PC-3 (cell line): ENCODE data around the gene ADARB2. TPM values are rescaled to one million over a fixed set of nuclear protein-coding genes. Genes with fewer than 3 reads are reported as not detected.

Source experiments
- ATAC-seq: fragments of 200-7000 bp; cut with Tn5 transposase; 2 replicates; pipeline ENCODE4 v1.9.1; 2020; ENCODE audit warnings: mild to moderate bottlenecking, moderate library complexity
- BruUV-seq: library from RNA; stranded (reverse); fragments of 400-500 nt; replicated peaks from 2 replicates; lab custom pipeline; 2021; lab: Mats Ljungman, UMichigan
- CTCF ChIA-PET: fragments of 300-600 bp; sonication (Branson Sonifier 250); formaldehyde crosslinking; loops from one replicate; lab custom pipeline; 2022; ENCODE audit warnings: antibody characterized with exemption; lab: Charles Lee
- POLR2A ChIA-PET: fragments of 300-600 bp; sonication (Branson Sonifier 250); formaldehyde crosslinking; loops from one replicate; lab custom pipeline; 2022; ENCODE audit warnings: antibody characterized with exemption; ENCODE audit not compliant: unreplicated experiment; lab: Charles Lee
- DNase-seq: peaks from one replicate; pipeline ENCODE4 v3.0.0-alpha.2; 2015
- H2AFZ ChIP-seq: fragments of 300-600 bp; sonication (generic); 2 replicates; pipeline ENCODE4 v1.6.0; 2016; ENCODE audit warnings: antibody characterized with exemption, low read length
- H3F3A ChIP-seq: fragments of 300-600 bp; sonication (generic); one replicate; pipeline ENCODE4 v1.6.0; 2017; ENCODE audit warnings: antibody characterized with exemption, low read length, control low read depth, mild to moderate bottlenecking; ENCODE audit not compliant: unreplicated experiment
- H3K27ac ChIP-seq: fragments of 300-600 bp; sonication (generic); 2 replicates; pipeline ENCODE4 v1.5.1; 2016; ENCODE audit warnings: mild to moderate bottlenecking, low read length
- H3K27me3 ChIP-seq: fragments of 300-600 bp; sonication (generic); 2 replicates; pipeline ENCODE4 v1.6.1; 2016; ENCODE audit warnings: low read length, mixed read lengths
- H3K36me3 ChIP-seq: fragments of 300-600 bp; sonication (generic); 2 replicates; pipeline ENCODE4 v1.6.1; 2016; ENCODE audit warnings: low read depth, mixed run types, low read length, mixed read lengths
- H3K4me1 ChIP-seq: fragments of 300-600 bp; sonication (generic); 2 replicates; pipeline ENCODE4 v1.5.1; 2016; ENCODE audit warnings: low read length; ENCODE audit not compliant: insufficient read depth
- H3K4me2 ChIP-seq: fragments of 300-600 bp; sonication (generic); 2 replicates; pipeline ENCODE4 v1.6.0; 2016; ENCODE audit warnings: low read length
- H3K4me3 ChIP-seq: fragments of 300-600 bp; sonication (generic); 2 replicates; pipeline ENCODE4 v1.5.1; 2016; ENCODE audit warnings: mild to moderate bottlenecking, low read length, mixed read lengths
- H3K79me2 ChIP-seq: fragments of 300-600 bp; sonication (generic); 2 replicates; pipeline ENCODE4 v1.6.1; 2017; ENCODE audit warnings: low read length, mixed read lengths
- H3K9ac ChIP-seq: fragments of 300-600 bp; sonication (generic); 2 replicates; pipeline ENCODE4 v1.6.0; 2016; ENCODE audit warnings: mild to moderate bottlenecking, low read length
- H3K9me2 ChIP-seq: fragments of 300-600 bp; sonication (generic); replicated peaks from 2 replicates; pipeline ENCODE4 v1.6.1; 2016; ENCODE audit warnings: mixed run types, low read length, mixed read lengths
- H3K9me3 ChIP-seq: fragments of 300-600 bp; sonication (generic); 2 replicates; pipeline ENCODE4 v1.6.1; 2016; ENCODE audit warnings: low read length, mixed read lengths
- H4K20me1 ChIP-seq: fragments of 300-600 bp; sonication (generic); 2 replicates; pipeline ENCODE4 v1.6.1; 2016; ENCODE audit warnings: low read length, mixed read lengths
- EZH2 ChIP-seq: fragments of 300-600 bp; sonication (generic); IDR thresholded peaks from one replicate; pipeline ENCODE4 v1.6.1; 2017; ENCODE audit warnings: antibody characterized with exemption, mild to moderate bottlenecking, low read length; ENCODE audit not compliant: unreplicated experiment
- EZH2phosphoT487 ChIP-seq: fragments of 300-600 bp; sonication (generic); IDR thresholded peaks from 2 replicates; pipeline ENCODE4 v1.6.1; 2018; ENCODE audit warnings: mild to moderate bottlenecking, antibody characterized with exemption, low read length, borderline replicate concordance
- intact Hi-C: fragments of 100-400 bp; cut with micrococcal nuclease; formaldehyde crosslinking; loops from 2 replicates; pipeline ENCODE4 v1.9.0; 2023
- total RNA-seq: library from RNA; depleted of rRNA; stranded (reverse); fragments of >200 nt; gene quantifications from 2 replicates; pipeline ENCODE4 v1.2.3, GENCODE V29; 2014
- TF ChIP-seq, protein P1 (sequence below): fragments of 300-600 bp; sonication (generic); conservative IDR thresholded peaks from 2 replicates; pipeline ENCODE4 v1.5.1; 2017; ENCODE audit warnings: antibody characterized with exemption, low read depth, mild to moderate bottlenecking, low read length

ADARB2 gene
- total RNA-seq, 1 experiment from 2014 or later: not detected

DNA sequence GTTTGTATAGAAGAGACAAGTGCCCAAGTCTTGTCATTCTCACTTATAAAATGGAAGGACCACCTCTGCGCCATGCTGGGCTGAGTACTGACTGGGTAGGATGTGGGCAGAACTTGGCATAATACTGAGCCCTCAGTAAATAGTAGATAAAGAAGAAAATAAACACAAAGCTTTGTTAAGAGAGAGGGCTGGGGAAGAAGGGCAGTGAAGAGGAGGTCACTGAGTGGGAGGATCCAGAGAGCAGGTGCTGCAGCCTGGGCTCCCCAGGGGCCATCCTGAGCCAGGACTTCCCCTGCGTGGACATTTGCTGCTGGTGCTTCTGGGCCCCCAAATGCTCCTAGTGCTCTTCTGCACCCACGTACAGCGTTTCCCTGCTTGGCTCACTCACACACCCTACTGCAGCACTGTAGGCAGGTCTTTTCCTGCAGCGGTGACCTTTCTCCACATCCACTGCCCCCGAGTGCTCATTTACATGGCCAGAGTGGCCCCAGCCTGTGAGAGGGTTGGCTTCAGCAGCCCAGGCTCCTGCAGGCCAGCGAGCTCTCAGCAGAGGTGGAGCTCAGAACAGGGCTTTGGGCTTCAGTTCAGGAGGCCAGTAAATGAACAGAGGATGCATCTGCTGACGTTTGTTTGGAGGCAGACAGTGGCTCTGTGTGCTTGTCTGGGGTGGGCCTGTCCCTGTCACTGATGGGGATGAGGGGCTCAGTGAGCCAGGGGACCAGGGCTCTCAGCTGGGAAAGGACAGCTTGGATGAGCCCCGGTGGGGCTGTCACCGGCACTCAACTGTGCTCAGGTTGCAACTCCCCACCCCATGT is 164.6 kb downstream of the ADARB2 start:
- DNase-seq: no peak
- intact Hi-C loops: no loop called here
- Histone ChIP-seq H2AFZ (no peak overlapping the region), H3K4me2 (no peak overlapping the region), H3F3A (no peaks in the 10 kb centered on the region), H3K36me3 (no peaks in the 10 kb centered on the region), H3K27ac (no peak overlapping the region), H3K9me2 (no peaks in the 10 kb centered on the region), H4K20me1 (no peaks in the 10 kb centered on the region), H3K4me1 (no peaks in the 10 kb centered on the region), H3K9me3 (no peaks in the 10 kb centered on the region), H3K4me3 (no peak overlapping the region), H3K79me2 (no peaks in the 10 kb centered on the region), H3K27me3 (no peaks in the 10 kb centered on the region), H3K9ac (no peak overlapping the region)
- ChIA-PET CTCF (no interaction called here), POLR2A (no interaction called here)
- no peak for ATAC-seq
- no TSS peak for BruUV-seq
- TF ChIP-seq, protein P1, sequence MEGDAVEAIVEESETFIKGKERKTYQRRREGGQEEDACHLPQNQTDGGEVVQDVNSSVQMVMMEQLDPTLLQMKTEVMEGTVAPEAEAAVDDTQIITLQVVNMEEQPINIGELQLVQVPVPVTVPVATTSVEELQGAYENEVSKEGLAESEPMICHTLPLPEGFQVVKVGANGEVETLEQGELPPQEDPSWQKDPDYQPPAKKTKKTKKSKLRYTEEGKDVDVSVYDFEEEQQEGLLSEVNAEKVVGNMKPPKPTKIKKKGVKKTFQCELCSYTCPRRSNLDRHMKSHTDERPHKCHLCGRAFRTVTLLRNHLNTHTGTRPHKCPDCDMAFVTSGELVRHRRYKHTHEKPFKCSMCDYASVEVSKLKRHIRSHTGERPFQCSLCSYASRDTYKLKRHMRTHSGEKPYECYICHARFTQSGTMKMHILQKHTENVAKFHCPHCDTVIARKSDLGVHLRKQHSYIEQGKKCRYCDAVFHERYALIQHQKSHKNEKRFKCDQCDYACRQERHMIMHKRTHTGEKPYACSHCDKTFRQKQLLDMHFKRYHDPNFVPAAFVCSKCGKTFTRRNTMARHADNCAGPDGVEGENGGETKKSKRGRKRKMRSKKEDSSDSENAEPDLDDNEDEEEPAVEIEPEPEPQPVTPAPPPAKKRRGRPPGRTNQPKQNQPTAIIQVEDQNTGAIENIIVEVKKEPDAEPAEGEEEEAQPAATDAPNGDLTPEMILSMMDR: no peak
- TF ChIP-seq EZH2: no peak
- TF ChIP-seq EZH2phosphoT487: no peak

DNA sequence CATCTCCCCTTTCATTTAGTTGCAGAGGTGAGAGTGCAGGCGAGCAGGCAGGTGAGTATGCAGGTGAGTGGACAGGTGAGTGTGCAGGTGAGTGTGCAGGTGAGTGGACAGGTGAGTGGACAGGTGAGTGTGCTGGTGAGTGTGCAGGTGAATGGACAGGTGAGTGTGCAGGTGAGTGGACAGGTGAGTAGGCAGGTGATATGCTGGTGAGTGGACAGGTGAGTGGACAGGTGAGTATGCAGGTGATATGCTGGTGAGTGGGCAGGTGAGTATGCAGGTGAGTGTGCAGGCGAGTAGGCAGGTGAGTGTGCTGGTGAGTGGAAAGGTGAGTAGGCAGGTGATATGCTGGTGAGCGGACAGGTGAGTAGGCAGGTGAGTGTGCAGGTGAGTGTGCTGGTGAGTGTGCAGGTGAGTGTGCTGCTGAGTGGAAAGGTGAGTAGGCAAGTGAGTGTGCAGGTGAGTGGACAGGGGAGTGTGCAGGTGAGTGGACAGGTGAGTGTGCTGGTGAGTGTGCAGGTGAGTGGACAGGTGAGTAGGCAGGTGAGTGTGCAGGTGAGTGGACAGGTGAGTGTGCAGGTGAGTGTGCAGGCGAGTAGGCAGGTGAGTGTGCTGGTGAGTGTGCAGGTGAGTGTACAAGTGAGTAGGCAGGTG is 165.6 kb downstream of the ADARB2 start:
- BruUV-seq: no TSS peak
- Histone ChIP-seq H4K20me1 (no peaks in the 10 kb centered on the region), H3K79me2 (no peaks in the 10 kb centered on the region), H3K4me1 (no peaks in the 10 kb centered on the region), H3K27me3 (no peaks in the 10 kb centered on the region), H3K4me3 (no peak overlapping the region), H3K9ac (no peak overlapping the region), H3K4me2 (no peak overlapping the region), H3F3A (no peaks in the 10 kb centered on the region), H3K9me3 (no peaks in the 10 kb centered on the region), H3K27ac (no peak overlapping the region), H3K9me2 (no peaks in the 10 kb centered on the region), H2AFZ (no peak overlapping the region), H3K36me3 (no peaks in the 10 kb centered on the region)
- ChIA-PET POLR2A (no interaction called here), CTCF (no interaction called here)
- no peak for DNase-seq
- no peak for TF ChIP-seq EZH2phosphoT487
- TF ChIP-seq, protein P1: no peak
- TF ChIP-seq EZH2: no peak
- ATAC-seq: no peak
- intact Hi-C loops: no loop called here
